Measurements from ENCODE around the gene ARHGAP18.

ARHGAP18 gene

DNA sequence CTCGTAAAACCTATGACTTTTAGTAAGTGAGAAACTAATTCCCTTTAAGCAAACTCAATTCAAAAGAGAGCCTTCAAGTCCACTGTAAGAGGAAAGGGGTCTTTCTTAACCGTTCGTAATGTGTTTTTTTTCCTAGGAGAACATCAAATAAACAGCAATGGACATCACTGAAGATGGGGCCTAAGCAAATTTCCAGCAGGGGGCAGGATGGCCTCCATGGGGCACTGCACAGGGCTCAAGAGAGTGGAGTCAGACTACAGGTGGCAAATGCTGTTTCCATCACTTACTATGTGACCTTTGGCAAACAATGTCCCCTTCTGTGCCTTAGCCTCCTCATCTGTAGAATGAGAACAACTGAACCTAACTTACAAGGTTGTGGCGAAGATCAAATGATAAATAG is 88.7 kb downstream of the ARHGAP18 start:
- peak in 1 of 2 donors; percentile 3 for DNase-seq (ENCODE audit: low read depth in 2 of 2, low spot score in 1 of 2)

DNA sequence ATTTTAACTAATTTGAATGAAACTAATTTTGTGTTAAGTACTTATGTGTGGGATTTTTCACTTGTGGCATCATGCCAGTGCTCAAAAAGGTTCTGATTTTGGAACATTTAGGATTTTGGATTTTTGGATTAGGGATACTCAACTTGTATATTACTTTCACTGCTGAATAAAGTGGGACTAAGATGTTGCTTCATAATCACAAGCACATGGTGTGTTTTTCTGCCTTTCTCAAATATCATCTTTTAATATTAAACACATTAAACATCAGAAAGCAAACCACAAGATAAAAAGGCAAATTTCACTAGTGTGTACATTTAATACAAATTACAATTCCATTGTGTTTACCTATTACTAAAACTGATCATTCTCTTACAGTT is 89.8 kb downstream of the ARHGAP18 start:
- no peak for DNase-seq (ENCODE audit: low read depth in 2 of 2, low spot score in 1 of 2)

GRCh38 chr6:129619579-129620233 is 90.3 kb downstream of the ARHGAP18 start:
- DNase-seq (ENCODE audit: low read depth in 2 of 2, low spot score in 1 of 2) = no peak

DNA sequence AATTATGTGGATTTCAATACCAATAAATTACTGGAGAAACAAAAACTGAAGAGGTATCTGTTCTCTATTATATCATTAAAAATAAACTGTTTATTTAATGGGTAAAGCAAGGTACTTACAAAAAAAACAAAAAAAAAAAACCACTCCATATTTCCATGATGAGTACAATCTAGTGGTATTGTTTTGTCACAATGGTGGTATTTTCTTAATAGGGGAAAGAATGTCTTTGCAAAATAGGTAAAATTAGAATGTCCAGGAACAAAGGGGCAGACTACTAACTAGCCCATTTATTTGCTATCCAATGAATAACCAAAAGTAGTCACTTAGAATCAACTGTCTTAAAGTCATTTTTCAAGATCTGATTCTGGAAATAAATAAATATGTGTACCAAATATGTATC is 92.0 kb downstream of the ARHGAP18 start:
- DNase-seq (ENCODE audit: low read depth in 2 of 2, low spot score in 1 of 2) = no peak

- DNase-seq (ENCODE audit: low read depth in 2 of 2, low spot score in 1 of 2) = no peak
Observed at GRCh38 chr6:129615496-129615895, 94.5 kb downstream of the ARHGAP18 start.

GRCh38 chr6:129615020-129615419 is 95.0 kb downstream of the ARHGAP18 start:
- no peak for DNase-seq (ENCODE audit: low read depth in 2 of 2, low spot score in 1 of 2)

DNA sequence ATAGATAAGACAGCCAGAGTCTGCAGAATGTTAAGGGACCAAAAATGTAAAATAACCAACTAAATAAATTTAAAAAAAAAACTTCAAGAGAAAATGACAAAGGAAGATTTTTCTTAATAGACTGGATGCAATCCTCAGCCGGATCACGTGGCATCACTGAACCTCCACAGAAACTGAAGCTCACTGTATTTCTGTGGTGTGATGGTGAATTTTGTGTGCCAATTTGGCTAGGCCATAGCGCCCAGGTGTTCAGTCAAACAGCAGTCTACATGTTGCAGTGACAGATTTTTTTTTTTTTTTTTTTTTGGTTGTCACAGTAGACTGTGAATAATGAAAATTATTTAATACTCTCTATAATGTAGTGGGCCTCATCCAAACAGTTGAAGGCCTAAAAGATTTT is 95.5 kb downstream of the ARHGAP18 start:
- DNase-seq (ENCODE audit: low read depth in 2 of 2, low spot score in 1 of 2) = no peak

GRCh38 chr6:129612440-129612839 is 97.5 kb downstream of the ARHGAP18 start:
- DNase-seq (ENCODE audit: low read depth in 2 of 2, low spot score in 1 of 2) = no peak

DNA sequence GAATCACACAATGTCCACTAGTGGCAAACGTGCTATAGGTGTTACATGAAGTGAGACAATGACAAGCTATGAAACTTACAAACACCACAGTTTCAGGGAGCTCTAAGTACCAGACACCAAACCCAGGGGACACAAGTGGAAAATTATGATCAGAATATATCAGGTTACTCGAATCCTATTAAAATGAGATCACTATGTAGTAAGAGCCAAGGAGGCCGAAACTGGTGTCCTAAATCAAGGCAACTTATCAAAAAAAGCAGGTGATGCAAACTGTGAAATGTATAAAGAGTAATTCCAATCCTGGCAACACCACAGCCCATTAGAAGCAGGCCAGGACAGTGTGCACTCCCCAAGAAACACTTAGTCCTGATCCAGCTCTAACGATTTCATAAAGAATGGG is 100.3 kb downstream of the ARHGAP18 start:
- DNase-seq (ENCODE audit: low read depth in 2 of 2, low spot score in 1 of 2) = no peak

GRCh38 chr6:129608886-129609537 is 101.0 kb downstream of the ARHGAP18 start:
- no peak for DNase-seq (ENCODE audit: low read depth in 2 of 2, low spot score in 1 of 2)

- DNase-seq (ENCODE audit: low read depth in 2 of 2, low spot score in 1 of 2) = no peak
Observed at GRCh38 chr6:129607581-129608186, 102.3 kb downstream of the ARHGAP18 start.

GRCh38 chr6:129606664-129607063 is 103.3 kb downstream of the ARHGAP18 start:
- DNase-seq (ENCODE audit: low read depth in 2 of 2, low spot score in 1 of 2) = no peak

DNA sequence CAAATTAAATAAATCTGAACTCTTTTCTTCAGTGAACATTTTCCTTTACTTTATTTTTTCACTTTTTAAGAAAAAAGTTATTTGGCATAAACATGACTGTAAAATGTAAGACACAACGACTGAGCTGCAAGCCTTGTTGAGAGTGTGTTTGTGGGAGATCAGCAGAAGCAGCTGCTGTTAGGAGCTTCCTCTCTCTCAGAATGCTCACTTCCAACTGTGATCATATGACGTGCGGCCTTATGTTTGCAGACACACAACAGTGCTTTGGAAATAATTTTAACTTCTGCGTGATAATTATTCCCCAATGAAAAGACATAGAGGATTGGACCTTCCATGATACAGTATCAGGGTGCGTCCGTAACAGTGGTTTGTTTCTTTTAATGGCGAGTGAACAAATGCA is 104.0 kb downstream of the ARHGAP18 start:
- DNase-seq (ENCODE audit: low read depth in 2 of 2, low spot score in 1 of 2) = no peak

DNA sequence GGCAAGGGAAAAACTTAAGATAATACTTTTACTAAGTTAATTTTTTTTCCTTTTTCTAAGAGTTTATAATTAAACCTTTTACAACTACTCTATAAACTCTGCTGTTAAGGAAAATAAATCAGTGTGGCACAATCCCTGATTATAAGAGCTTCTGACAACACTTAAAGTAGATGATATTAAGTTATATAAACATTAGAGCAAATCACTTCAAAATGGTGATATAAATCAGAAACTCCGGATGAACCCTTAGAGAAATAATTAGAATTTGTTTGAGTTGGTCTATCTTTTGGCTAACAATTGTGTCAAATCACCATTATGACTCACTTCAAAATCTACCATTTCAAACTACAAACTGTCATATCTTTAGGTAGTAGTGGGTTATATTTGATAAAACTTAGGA is 104.9 kb downstream of the ARHGAP18 start:
- no peak for DNase-seq (ENCODE audit: low read depth in 2 of 2, low spot score in 1 of 2)

DNA sequence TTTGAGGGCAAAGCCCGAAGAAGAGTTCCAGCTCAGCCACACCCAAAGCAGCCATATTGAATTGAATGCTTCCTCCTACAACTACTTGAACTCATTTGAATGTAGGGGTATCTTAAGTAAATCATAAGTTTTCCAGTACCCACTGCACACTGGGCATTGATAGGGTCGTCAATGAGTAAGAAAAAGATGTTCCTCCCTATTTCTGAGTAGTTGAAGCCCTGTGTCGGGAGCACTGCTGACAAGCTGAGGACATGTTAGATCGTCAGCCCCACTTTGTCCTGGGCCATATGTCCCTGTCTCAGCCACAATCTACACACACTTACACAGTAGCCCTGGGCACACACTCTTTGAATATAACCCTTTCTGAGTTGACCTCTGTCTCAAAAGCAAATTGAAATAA is 105.7 kb downstream of the ARHGAP18 start:
- no peak for DNase-seq (ENCODE audit: low read depth in 2 of 2, low spot score in 1 of 2)

- no peak for DNase-seq (ENCODE audit: low read depth in 2 of 2, low spot score in 1 of 2)
Observed at GRCh38 chr6:129603741-129604140, 106.2 kb downstream of the ARHGAP18 start.

DNA sequence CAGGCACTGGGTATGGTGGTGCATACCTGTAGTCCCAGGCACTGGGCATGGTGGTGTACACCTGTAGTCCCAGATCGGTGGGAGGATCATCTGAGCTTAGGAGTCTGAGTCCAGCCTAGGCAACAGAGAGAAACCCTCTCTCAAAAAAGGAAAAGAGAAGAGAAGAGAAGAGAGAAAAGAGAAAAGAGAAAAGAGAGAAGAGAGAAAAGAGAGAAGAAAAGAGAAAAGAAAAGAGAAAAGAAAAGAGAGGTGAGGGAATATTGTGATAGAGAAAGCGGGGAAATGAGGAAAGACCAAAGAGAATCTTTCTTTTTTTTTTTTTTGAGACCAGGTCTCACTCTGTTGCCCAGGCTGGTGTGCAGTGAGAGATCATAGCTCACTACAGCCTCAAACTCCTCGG is 108.7 kb downstream of the ARHGAP18 start:
- DNase-seq (ENCODE audit: low read depth in 2 of 2, low spot score in 1 of 2) = no peak

DNA sequence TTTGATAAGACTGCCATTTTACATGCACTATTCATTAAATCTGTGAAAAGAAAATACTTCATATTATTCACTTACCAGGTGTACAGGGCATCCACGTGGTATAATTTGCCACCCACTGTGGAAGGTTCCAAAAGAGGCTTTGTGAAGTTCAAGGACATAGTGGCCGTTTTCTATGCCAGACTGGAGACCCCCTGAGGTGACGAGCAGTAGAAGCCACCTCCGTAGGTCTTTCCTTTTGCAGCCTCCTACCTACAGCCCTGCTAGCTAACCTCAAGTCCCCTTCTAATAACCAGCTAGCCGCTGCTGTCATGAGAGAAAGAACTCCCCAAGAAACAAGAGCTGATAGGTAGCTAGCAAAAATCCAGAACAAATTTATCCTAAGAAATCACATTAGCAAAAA is 110.5 kb downstream of the ARHGAP18 start:
- no peak for DNase-seq (ENCODE audit: low read depth in 2 of 2, low spot score in 1 of 2)

DNA sequence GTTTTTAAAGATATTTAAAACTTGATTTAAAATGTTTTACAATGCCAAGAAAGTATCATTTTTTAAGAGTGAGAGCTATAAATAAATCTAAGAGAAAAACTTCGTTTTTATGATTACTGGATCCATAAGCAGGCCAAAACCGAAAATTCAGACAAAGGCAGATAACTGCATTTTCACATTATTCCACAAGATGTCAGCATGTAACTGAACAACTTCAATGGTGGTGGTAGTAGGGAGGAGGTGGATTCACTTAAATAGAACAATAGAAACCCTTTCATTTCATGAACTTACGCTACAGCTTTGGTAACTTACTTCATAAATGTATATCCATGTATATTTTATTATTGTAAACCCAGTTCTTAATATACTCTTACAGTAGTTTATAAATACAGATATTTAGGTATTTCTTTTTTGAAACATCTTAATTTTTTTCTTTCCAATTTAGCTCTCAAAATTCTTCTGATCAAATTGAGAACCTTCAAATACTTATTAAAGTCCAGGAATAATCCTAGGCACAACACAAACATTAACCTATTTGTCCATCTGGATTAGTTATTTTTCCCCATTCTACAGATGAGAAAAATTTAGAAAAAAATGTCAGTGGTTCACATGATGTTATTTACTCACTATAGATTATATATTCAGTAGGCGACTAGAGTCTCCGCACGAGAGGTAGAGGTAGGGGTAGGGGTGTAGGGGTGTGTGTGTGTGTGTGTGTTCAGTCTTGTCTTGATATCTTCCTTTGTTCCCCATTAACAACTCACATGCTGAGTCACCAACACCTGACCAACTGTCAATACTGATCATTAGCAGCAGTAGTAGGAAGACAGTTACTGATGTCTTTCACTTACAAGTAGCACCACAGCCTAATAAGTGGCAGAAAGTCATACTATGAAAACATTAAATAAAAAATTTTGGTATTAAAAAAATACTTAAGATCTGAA is 111.5 kb downstream of the ARHGAP18 start:
- DNase-seq (ENCODE audit: low read depth in 2 of 2, low spot score in 1 of 2) = no peak

DNA sequence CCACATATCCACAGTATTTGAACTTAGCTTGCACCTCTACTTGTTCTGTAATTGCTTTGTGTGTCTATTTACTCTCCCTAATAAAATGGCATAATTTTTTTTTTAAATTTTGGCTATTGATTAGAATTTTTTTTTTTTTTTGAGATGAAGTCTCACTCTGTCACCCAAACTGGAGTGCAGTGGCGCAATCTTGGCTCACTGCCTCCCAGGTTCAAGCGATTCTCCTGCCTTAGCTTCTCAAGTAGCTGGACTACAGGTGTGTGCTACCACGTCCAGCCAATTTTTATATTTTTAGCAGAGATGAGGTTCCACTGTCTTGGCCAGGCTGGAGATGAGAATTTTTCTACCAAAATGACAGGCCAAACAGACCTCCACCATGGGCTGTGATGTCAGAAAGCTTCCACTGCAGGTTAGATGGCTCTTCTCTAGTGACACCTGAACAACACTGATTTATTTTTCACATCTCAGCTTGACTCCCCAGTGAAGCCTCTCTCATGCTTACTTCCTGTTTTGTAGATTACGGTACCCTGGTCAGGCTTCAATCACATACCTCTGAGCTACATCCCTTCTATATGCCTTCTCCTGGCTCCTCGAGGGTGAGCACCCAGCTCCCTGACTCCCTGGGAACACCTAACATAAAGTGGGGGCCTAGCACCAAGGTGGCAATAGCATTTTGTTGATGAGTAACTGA is 112.8 kb downstream of the ARHGAP18 start:
- no peak for DNase-seq (ENCODE audit: low read depth in 2 of 2, low spot score in 1 of 2)

GRCh38 chr6:129596522-129596921 is 113.5 kb downstream of the ARHGAP18 start:
- no peak for DNase-seq (ENCODE audit: low read depth in 2 of 2, low spot score in 1 of 2)

Measured in stimulated activated CD8-positive, alpha-beta memory T cell treated with anti-CD3 and anti-CD28 coated beads, Interleukin-4, amount 100 ng/mL, for 4 hours (primary cell).